Measurements from ENCODE around the gene UACA. TPM values are rescaled to one million over a fixed set of nuclear protein-coding genes. Genes with fewer than 3 reads are reported as not detected.

Gene UACA
- total RNA-seq, 2 experiments from 2014 or later, result 1.1 to 1.5 TPM

DNA sequence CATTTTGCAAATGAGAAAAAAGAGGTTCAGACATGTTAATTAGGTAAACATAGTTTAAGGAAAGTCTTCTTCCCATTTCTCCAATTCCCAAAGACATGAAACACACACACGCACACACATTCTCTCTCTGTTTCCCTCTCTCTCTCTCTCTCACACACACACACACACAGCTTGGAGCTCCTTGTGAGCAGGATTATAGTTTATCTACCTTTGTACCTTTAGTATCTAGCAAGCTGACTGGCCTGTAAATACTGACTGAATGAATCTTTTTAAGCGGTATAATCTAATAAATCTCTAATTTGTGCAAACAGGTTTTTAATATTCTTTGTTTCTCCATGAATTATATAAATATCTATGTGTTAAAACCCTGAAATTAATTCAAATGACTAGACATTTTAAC lies 73.3 kb downstream of the UACA start:
- Histone ChIP-seq H3K4me1 (ENCODE audit: insufficient read depth, low read length) (no peaks in the 10 kb centered on the region), H3K27me3 (ENCODE audit: control insufficient read depth in 1 of 2, insufficient read depth in 2 of 2, low read length in 2 of 2) (peaks cover 0 to 9% of the 10 kb centered on the region in 2 experiments), H3K27ac (ENCODE audit: low read depth in 1 of 2, low read length in 2 of 2) (no peak overlapping the region), H3K9me3 (ENCODE audit: control insufficient read depth in 1 of 2, insufficient read depth in 1 of 2, low read length in 2 of 2) (no peaks in the 10 kb centered on the region), H3K4me3 (ENCODE audit: low read length) (no peak overlapping the region), H3K36me3 (ENCODE audit: insufficient read depth, low read length) (no peaks in the 10 kb centered on the region)
- intact Hi-C loops (cut with DNase I, micrococcal nuclease), result no loop called here
- TF ChIP-seq, protein P1, sequence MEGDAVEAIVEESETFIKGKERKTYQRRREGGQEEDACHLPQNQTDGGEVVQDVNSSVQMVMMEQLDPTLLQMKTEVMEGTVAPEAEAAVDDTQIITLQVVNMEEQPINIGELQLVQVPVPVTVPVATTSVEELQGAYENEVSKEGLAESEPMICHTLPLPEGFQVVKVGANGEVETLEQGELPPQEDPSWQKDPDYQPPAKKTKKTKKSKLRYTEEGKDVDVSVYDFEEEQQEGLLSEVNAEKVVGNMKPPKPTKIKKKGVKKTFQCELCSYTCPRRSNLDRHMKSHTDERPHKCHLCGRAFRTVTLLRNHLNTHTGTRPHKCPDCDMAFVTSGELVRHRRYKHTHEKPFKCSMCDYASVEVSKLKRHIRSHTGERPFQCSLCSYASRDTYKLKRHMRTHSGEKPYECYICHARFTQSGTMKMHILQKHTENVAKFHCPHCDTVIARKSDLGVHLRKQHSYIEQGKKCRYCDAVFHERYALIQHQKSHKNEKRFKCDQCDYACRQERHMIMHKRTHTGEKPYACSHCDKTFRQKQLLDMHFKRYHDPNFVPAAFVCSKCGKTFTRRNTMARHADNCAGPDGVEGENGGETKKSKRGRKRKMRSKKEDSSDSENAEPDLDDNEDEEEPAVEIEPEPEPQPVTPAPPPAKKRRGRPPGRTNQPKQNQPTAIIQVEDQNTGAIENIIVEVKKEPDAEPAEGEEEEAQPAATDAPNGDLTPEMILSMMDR (IDR thresholded peaks at IDR 0.05), result no peak
- Mint-ChIP-seq H3K4me1 (ENCODE audit: low read depth) (no peaks in the 10 kb centered on the region), H3K36me3 (ENCODE audit: low read depth) (no peaks in the 10 kb centered on the region), H3K27me3 (peaks cover 28% of the 10 kb centered on the region), H3K9me3 (no peaks in the 10 kb centered on the region), H3K27ac (no peak overlapping the region), H3K4me3 (no peak overlapping the region)
- ATAC-seq (ENCODE audit: poor library complexity) (no peak), DNase-seq (no peak)
- CTCF ChIA-PET, result no interaction called here
- POLR2A ChIA-PET, result no interaction called here

DNA sequence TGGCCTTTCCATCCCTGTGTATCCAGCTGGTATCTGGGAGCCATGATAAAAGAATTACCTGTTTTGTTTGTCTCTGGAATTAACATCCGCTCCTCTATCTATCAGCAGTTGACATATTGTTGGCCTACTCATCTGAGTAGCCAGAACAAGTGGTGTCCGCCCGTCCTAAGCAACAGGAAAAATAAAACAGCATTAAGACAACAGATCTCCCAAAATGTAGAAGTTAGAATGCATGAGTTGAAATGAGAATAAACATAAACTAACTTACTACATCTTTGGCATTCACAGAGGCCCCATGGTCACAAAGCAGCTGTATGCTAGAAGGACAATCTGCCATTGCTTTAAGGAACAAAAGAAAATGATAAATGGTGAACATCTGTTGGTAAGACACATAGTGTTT lies 75.9 kb downstream of the UACA start:
- H3K9me3 ChIP-seq (ENCODE audit: control insufficient read depth in 1 of 2, insufficient read depth in 1 of 2, low read length in 2 of 2), result no peaks in the 10 kb centered on the region
- DNase-seq (no peak), ATAC-seq (ENCODE audit: poor library complexity) (no peak)
- no peak overlapping the region for H3K4me3 ChIP-seq (ENCODE audit: low read length)
- Mint-ChIP-seq H3K27ac (no peak overlapping the region), H3K4me1 (ENCODE audit: low read depth) (no peaks in the 10 kb centered on the region), H3K27me3 (peaks cover 21% of the 10 kb centered on the region), H3K4me3 (no peak overlapping the region), H3K36me3 (ENCODE audit: low read depth) (no peaks in the 10 kb centered on the region), H3K9me3 (no peaks in the 10 kb centered on the region)
- H3K4me1 ChIP-seq (ENCODE audit: insufficient read depth, low read length), result no peaks in the 10 kb centered on the region
- ChIA-PET POLR2A (no interaction called here), CTCF (interaction anchor here (1.0 kb wide), 1 partner anchor 68 kb away, joined by 3 read pairs; no protein-coding TSS in a partner anchor)
- H3K36me3 ChIP-seq (ENCODE audit: insufficient read depth, low read length), result no peaks in the 10 kb centered on the region
- H3K27ac ChIP-seq (ENCODE audit: low read depth in 1 of 2, low read length in 2 of 2), result no peak overlapping the region
- intact Hi-C loops (cut with DNase I, micrococcal nuclease), result no loop called here
- peaks cover 0 to 9% of the 10 kb centered on the region in 2 experiments for H3K27me3 ChIP-seq (ENCODE audit: control insufficient read depth in 1 of 2, insufficient read depth in 2 of 2, low read length in 2 of 2)
- TF ChIP-seq, protein P1 (IDR thresholded peaks at IDR 0.05), result no peak

DNA sequence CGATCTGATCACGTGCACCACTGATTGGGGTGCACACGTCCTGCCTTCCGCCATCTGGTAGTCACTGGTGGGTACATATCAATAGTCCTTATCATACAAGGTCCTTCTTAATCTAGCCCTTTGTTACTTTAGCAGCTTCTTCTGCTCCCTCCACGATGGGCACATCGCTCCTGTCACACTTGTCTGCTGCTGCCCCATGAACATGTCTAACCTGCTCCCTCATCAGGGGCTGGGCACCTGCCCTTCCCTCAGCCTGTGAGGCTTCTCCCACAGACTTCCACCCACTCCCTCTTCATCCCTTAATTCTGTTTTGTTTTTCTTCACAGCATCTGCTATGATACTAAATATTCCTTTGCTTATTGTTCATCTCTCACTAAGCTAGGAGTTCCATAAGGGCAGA lies 82.5 kb downstream of the UACA start:
- Histone ChIP-seq H3K4me1 (ENCODE audit: insufficient read depth, low read length) (no peaks in the 10 kb centered on the region), H3K27me3 (ENCODE audit: control insufficient read depth in 1 of 2, insufficient read depth in 2 of 2, low read length in 2 of 2) (peaks cover 0 to 3% of the 10 kb centered on the region in 2 experiments), H3K9me3 (ENCODE audit: control insufficient read depth in 1 of 2, insufficient read depth in 1 of 2, low read length in 2 of 2) (no peaks in the 10 kb centered on the region), H3K27ac (ENCODE audit: low read depth in 1 of 2, low read length in 2 of 2) (no peak overlapping the region), H3K4me3 (ENCODE audit: low read length) (no peak overlapping the region), H3K36me3 (ENCODE audit: insufficient read depth, low read length) (no peaks in the 10 kb centered on the region)
- no peak for ATAC-seq (ENCODE audit: poor library complexity)
- no peaks in the 10 kb centered on the region for H3K36me3 Mint-ChIP-seq (ENCODE audit: low read depth)
- TF ChIP-seq, protein P1 (IDR thresholded peaks at IDR 0.05), result no peak
- no peak overlapping the region for H3K27ac Mint-ChIP-seq
- H3K4me1 Mint-ChIP-seq (ENCODE audit: low read depth), result peaks cover 4% of the 10 kb centered on the region
- intact Hi-C loops (cut with DNase I, micrococcal nuclease), result loop anchor here in 1 of 2 experiments (2.0 kb wide), 1 partner anchor 130 kb away; no protein-coding TSS in a partner anchor
- H3K27me3 Mint-ChIP-seq, result peaks cover 22% of the 10 kb centered on the region
- CTCF ChIA-PET, result interaction anchor here (1.7 kb wide), 1 partner anchor 42 kb away, joined by 4 read pairs; no protein-coding TSS in a partner anchor
- POLR2A ChIA-PET, result no interaction called here
- DNase-seq, result no peak
- H3K9me3 Mint-ChIP-seq, result no peaks in the 10 kb centered on the region
- no peak overlapping the region for H3K4me3 Mint-ChIP-seq

Data from CD4-positive, alpha-beta T cell (primary cell).